GM21526 (cell line): ENCODE measurements around the gene GABRD.
"Not testable (repeated sequence)": the region's sequence is repeated elsewhere in the genome, so short reads cannot be mapped to it uniquely, and the experiment has no call there.

Experiments
- ATAC-seq: cut with Tn5 transposase; IDR thresholded peaks from one replicate; pipeline ENCODE4 v1.9.1; 2021; ENCODE audit warnings: moderate library complexity; ENCODE audit not compliant: unreplicated experiment, low FRiP score

Gene GABRD, protein sequence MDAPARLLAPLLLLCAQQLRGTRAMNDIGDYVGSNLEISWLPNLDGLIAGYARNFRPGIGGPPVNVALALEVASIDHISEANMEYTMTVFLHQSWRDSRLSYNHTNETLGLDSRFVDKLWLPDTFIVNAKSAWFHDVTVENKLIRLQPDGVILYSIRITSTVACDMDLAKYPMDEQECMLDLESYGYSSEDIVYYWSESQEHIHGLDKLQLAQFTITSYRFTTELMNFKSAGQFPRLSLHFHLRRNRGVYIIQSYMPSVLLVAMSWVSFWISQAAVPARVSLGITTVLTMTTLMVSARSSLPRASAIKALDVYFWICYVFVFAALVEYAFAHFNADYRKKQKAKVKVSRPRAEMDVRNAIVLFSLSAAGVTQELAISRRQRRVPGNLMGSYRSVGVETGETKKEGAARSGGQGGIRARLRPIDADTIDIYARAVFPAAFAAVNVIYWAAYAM

DNA sequence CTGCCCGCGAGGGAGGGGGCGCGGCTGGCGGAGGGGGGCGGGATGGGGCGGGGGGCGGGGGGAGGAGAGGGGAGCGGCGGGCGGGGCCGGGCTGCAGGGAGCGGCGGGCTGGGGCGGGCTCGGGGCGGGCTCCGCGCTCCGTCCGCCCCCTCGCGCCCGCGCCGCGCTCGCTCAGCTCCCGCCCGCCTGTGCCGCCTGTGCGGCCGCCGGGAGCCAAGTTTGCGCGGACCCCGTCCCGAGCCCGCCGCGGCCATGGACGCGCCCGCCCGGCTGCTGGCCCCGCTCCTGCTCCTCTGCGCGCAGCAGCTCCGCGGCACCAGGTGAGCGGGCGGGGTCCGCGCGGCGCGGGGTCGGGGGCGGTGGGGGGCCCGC lies at the start of gene GABRD:
GABRD (plus strand) TSS at position 174 of the 372 bp plus-strand sequence; CDS start at position 253, 79 bp downstream.
- ATAC-seq: no peak

DNA sequence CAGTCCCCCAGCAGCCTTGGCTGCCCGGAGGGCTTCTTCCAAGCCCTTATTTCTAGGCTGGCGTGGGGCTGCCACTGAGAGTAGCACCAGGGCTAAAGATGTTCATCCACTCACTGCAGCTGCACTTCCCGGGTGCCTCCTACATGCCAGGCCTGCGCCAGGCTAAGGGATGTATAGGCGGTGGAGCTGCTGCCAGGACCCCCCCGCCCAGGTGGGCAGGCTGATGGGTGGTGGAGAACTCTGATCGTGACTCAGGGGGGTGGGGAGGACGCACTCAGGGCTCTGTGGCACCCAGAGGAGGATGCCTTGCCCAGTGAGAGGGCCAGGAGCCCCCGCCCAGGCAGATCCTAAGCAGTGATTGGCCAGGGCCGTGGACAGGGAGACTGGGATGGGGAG lies 49.6 kb upstream of the GABRD start:
- no peak for ATAC-seq

DNA sequence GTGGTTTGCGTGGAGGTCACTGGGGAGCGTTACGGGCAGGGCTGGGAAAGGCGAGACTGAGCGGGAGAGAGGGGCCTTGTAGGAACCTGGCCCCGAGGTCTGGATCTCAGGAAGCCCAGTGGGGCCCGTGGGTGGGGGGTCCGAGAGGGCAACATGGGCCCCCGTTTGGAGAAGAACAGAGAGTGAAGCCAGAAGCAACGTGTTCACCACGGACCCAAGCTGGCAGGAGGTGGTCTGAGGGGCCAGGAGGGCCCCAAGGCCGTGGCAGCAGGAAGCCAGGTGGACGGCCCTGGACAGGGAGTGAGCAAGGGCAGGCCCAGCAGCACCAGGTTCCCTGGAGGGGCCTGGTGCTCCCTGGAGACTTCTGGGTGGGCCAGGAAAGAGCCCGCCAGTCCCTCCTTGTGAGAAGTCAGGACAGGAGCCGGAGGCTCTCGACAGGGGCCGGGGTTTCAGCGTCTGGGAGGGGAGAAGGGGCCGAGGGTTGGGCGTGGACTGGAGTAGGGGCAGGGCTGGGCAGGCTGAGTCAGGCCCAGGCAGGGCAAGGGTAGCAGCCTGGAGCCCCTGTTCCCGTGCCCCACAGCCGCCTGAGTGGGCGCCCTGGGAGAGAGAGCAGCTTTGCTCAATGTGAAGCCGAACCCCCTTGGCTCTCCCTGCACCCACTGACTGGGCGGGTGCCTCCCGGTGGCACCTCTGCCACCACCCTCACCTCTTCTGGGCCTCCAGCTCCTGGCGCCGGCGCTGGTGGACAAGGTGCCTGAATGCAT lies 49.0 kb upstream of the GABRD start:
- ATAC-seq: no peak

DNA sequence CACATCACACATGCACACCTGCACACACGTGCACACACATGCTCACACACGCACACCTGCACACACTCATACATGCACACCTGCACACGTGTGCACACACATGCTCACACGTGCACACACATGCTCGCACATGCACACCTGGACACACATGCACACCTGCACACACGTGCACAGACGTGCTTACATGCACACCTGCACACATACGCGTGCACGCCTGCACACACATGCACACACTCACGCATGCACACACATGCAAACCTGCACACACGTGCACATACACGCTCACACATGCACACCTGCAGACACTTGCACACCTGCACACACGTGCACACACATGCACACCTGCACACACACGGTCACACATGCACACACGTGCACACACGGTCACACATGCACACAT lies 48.1 kb upstream of the GABRD start:
- ATAC-seq: no peak

DNA sequence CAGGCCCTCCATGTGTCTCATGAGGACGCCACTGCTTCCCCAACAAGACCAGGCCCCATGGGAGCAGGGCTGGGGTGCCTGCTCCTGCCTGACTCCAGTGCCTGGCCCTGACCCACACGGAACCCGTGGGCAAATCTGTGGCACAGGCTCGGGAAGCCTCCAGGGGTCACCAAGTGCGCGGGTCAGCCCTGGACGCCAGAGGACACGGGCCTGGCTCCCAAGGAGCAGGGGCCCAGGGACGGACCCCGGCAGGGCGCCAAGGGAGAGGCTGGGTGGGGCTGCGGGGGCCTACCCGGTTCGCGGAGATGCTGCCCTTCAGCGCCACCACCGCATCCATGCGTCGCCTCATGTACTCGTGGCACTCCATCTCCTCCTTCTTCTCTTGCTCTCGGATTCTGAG lies 47.5 kb upstream of the GABRD start:
- no peak for ATAC-seq

DNA sequence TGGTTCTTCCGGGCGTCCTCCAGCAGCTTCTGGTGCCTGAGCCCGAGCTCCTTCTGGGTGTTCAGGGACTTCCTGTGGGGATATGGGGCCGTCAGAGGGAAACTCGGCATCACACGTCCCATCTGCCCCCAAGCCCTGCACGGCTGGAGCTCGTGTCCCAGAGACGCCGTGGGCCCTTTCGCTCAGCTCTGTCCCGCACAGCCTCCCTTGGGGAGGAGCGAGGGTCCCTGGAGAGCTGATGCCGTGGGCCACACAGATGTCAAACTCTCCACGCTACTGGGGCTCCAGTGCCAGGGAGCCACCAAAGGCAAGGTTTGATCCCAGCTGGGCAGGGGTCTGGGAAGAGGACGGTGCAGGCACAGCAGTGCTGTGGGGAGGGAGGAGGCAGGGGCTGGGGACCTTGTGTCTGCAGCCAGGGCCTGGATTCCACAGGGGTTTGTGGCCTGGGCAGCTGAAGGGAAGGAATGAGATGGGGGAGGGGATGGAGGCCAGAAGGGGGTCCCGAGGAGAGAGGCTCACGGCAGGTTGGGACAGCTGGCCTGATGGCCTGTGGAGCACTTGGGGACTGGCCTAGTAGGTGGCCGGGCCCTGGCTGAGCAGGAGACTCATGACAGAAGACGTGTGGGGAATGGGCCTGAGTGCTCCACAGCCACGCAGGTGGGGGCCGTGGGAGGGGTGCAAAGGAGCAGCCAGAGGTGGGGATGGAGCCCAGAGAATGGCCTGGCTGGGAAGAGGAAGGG lies 46.0 kb upstream of the GABRD start:
- no peak for ATAC-seq

DNA sequence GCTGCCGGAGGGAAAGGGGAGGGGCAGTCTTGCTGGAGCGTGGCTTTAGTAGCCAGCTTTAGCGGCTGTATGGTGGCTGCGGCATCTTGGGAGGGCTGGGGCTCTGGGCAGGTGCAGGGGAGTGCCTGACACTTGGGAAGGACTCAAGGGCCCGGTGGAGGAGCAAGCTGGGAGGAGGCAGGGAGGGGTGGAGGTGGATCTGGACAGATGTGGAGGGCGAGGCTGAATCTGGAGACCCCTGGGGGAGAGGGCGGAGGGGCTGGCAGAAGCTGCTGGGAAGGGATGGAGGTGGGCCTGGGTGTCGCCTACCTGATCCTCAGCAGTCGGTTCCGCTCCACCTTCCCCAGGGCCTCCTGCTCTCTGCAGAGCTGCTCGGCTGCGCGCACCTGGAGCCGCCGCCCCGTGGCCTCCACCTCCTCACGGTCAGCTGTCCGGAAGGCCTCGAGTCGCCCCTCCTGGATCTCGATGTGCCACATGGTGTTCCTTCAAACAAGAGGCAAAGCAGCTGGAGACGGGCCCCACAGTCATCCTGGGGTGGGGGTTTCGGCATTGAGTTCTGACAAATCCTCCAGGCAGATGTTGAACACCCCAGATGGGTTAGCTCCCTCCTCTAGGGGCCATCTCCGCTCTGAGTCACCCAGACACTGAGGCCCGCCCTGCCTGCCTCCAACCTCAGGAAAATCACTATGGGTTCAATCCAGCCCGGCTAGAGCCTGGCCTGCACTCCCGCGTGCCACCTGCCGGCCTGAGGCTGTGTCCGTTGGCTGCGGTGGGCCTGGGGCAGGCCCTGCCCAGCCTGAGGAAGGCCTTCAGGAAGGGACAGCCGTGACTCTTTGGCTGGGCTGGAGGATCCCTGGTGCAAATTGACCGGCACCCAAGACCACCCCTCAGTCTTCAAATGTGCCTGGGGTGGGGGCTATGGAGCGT lies 45.2 kb upstream of the GABRD start:
- no peak for ATAC-seq

DNA sequence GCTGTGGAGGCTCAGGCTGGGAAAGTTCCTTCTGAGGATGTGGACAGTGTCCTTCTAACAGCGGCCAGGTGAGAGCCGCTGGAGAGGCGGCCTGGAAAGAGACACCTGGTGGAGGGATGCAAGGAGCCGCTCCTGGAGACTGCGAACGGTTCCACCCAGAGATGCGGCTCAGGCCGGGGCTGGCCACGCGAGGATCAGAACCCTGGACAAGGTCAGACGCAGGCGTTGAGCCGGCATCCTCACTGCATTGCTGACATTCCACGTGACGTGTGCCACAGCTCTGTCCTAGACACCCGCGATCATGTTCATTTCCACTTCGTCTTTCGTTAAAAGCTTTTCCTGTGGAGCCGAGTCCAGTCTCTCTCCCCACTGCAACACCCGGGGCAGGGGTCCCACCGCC lies 44.3 kb upstream of the GABRD start:
- no peak for ATAC-seq

DNA sequence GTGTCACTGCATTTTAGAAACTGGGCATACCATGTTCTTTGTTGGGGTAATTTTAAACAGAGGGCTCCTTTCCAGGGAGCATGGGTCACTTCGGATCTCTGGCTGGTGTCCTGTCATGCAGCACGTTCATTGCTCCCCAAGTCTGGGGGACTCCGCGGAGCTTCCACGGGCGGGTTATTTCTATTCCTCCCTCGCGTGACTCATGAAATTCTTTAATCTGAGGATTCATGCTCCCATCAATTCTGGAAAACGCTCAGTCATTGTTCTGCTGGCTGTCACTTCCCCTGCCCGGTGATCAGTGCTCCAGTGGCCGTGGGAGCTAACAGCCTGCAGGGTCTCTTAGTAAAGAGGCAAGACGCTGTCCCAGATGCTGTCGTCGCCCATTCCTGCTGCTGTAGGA lies 43.6 kb upstream of the GABRD start:
- no peak for ATAC-seq

DNA sequence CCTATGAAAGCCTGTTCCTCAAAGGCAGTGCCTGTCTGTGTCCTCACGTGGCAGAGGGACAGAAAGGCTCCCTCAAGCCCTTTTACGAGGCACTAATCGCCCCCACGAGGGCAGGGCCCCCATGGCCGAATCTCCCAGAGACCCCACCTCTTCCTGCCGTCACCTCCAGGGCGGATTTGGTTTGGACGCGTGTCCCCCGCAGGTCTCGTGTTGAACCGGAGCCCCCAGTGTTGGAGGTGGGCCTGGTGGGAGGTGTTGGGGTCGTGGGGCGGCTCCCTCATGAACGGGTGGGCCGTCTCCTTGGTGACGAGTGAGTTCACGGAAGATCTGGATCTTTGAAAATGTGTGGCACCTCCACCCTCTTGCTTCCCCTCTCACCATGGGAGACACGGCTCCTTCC lies 43.1 kb upstream of the GABRD start:
- no peak for ATAC-seq

DNA sequence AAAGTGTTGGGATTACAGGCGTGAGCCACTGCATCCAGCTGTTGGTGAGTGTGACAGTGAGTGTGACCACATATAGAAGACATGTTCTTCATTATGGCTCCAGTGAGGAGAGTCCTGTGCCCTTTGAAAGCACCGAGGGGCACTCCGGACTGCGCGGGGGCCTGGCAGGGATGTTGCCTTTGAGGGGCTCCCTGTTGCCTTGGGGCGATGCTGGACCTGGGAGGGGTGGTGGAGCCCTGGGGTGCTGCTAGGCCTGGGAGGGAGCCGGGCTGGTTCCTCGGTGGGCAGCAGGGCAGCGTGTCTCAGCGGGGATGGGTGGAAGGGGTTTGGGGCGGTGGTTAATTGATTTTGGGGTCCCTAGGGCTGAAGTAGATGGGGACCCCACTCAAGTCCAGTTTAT lies 41.0 kb upstream of the GABRD start:
- no peak for ATAC-seq

DNA sequence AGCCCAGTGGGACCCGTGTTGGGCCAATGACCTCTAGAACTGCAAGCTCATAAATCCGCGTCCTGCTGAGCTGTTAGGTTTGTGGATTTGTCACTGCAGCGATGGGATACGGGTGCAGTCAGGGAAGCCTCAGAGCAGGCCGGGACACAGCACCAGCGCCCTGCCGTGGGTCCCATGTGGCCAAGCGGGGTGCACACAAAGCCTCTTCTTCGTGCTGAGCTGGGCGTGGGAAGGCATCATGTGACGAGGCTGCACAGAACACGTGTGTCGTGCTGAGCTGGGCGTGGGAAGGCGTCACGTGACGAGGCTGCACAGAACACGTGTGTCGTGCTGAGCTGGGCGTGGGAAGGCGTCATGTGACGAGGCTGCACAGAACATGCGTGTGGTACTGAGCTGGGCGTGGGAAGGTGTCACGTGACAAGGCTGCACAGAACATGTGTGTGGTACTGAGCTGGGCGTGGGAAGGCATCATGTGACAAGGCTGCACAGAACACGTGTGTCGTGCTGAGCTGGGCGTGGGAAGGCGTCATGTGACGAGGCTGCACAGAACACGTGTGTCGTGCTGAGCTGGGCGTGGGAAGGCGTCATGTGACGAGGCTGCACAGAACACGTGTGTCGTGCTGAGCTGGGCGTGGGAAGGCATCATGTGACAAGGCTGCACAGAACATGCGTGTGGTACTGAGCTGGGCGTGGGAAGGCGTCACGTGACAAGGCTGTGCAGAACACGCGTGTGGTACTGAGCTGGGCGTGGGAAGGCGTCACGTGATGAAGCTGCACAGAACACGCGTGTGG lies 40.3 kb upstream of the GABRD start:
- ATAC-seq: not testable (repeated sequence)

DNA sequence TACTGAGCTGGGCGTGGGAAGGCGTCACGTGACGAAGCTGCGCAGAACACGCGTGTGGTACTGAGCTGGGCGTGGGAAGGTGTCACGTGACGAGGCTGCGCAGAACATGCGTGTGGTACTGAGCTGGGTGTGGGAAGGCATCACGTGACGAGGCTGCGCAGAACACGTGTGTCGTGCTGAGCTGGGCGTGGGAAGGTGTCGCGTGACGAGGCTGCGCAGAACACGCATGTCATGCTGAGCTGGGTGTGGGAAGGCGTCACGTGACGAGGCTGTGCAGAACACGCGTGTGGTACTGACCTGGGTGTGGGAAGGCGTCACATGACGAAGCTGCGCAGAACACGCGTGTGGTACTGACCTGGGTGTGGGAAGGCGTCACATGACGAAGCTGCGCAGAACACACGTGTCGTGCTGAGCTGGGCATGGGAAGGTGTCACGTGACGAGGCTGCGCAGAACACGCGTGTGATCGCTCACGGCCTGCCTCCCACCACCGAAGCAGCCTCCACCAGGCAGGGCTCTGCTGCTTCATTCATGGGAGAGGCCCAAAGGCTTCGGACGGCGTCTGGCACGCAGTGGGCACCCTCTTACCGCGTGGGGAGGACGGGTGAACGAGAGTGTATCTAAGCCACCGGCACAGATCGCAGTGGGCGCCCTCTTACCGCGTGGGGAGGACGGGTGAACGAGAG lies 39.5 kb upstream of the GABRD start:
- ATAC-seq: no peak

DNA sequence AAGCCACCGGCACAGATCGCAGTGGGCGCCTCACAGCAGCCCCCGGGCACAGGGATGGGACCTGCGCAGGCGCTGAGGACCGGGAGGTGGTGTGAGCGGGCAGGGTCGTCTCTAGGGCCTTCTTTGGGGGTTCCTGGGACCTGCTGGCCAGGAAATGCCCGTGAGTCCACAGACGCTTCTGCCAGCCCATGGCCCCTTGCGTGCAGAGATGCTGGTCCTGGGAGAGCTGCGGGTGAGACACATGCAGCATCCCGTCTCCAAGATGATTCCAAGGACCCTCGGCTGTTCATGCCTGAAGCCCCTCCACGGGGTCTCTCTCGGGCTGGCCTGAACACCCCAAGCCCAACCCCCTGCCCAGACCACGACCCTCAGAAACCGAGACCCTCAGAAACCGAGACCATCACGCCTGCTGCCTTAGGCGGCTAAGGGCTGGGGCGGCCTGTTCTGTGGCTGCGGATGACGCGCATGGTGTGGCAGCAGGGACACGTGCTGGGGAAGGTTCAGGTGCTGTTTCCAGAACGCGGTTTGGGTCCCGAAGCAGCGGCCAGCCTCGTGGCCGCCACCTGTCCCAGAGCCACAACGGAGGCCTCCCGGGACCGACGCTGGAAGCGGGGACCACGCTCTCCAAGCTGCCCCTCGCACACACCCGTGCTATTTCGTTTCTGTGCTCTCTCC lies 38.5 kb upstream of the GABRD start:
- ATAC-seq: no peak

DNA sequence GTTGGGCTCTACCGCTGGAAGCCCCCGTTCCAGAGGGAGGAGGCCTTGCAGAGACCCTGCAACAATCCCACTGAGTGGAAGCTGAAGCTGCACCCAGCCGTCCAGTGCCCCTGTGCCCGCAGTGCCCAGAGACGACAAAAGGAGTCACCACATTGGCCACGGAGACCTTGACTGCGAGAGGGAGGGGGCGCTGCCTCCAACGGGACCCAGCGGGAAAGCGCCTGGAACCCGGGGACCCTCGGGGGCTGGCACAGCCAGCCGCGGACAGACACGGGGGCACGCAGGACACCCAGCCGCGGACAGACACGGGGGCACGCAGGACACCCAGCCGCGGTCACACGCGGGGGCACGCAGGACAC lies 38.0 kb upstream of the GABRD start:
- ATAC-seq: no peak

DNA sequence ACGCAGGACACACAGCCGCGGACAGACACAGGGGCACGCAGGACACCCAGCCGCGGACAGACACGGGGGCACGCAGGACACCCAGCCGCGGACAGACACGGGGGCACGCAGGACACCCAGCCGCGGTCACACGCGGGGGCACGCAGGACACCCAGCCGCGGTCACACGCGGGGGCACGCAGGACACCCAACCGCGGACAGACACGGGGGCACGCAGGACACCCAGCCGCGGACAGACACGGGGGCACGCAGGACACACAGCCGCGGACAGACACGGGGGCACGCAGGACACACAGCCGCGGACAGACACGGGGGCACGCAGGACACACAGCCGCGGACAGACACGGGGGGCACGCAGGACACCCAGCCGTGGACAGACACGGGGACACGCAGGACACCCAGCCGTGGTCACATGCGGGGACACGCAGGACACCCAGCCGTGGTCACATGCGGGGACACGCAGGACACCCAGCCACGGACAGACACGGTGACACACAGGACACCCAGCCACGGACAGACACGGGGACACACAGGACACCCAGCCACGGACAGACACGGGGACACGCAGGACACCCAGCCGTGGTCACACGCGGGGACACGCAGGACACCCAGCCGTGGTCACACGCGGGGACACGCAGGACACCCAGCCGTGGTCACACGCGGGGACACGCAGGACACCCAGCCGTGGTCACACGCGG lies 37.4 kb upstream of the GABRD start:
- ATAC-seq: not testable (repeated sequence)

DNA sequence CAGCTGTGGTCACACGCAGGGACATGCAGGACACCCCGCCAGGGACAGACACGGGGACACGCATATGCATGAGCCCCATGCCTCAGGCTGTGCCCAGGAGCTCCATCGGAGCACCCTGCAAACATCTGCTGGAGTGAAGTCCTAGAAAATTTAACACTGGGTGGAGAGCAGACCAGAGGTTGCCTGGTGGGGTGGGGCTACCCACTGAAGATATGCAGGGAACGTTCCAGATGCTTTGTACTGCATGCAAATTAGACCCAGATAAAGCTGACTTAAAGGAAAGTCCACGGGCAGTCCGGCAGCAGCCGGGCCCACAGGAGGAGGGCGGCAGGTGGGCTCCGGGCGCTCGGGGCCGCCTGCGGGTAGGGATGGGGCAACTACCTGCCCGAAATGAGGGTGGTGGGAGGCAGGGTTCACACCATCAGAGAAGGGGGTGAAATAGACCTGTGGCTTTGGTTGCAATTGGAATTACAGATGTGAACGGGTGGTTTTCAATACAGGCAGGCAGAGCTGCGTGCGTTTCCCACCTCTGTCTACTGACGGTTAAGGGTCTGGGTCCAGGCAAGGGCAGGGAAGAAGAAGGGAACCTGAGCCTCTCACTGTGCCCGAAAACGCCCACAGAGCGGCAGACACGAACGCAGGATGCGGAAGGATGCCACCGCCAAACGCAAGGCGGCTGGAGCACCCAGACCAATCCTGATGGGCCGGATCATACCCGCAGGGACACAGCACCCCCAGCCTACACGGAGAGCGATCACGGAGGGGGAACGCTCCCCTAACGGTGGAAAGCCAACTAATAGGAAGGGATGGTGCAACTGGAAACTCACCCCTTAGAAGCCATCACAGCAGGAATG lies 36.5 kb upstream of the GABRD start:
- no peak for ATAC-seq
